ENCODE measurements around the gene SCML1. TPM values are rescaled to one million over a fixed set of nuclear protein-coding genes. Genes with fewer than 3 reads are reported as not detected.

Gene SCML1
- total and polyA plus RNA-seq, 2 donors (not counting 3 experiments of a cell fraction or from before 2014, with no cell fraction given) = 8.8 to 12.4 TPM

GRCh38 chrX:17736478-17736855, 826 bp upstream of the SCML1 start:
- no peak for DNase-seq (ENCODE audit: low read depth, low spot score)
- H3K9me1 ChIP-seq (replicated peaks; ENCODE audit: control insufficient read depth, extremely low read depth, insufficient read depth, low read length) = no peaks in the 10 kb centered on the region
- peak overlapping the region in 2 of 3 experiments; percentile 16 to 38 for H3K4me3 ChIP-seq (replicated peaks in 1 of 3; ENCODE audit: insufficient read depth in 1 of 3, low read depth in 1 of 3, low read length in 3 of 3)
- dilution Hi-C loops (cut with MboI; ENCODE audit: extremely low pct_ligation_motif_present, low sequenced_read_pairs) (no loop called here), intact Hi-C loops (cut with micrococcal nuclease) (loop anchor here (2.0 to 10.0 kb wide), 4 partner anchors 142 to 1882 kb away; partner anchors contain the start of genes AP1S2, PDHA1 and PHKA2)
- FAIRE-seq = no peak
- H3K4me1 ChIP-seq (ENCODE audit: control insufficient read depth, extremely low read depth, insufficient read depth, low read length) = no peaks in the 10 kb centered on the region
- H3K9me3 ChIP-seq (replicated peaks; ENCODE audit: control insufficient read depth, insufficient read depth, low read length) = no peaks in the 10 kb centered on the region
- ChIA-PET CTCF (no interaction called here), POLR2A (interaction anchor here (0.6 kb wide), 1 partner anchor 958 kb away, joined by 9 read pairs; no protein-coding TSS in a partner anchor)
- no peaks in the 10 kb centered on the region for H3K36me3 ChIP-seq (ENCODE audit: control insufficient read depth in 2 of 2, extremely low read depth in 1 of 2, insufficient read depth in 2 of 2, low read length in 2 of 2)
- H3K27ac ChIP-seq (ENCODE audit: insufficient read depth, low read depth, low read length) = peak overlapping the region; percentile 60
- BruUV-seq (replicated peaks) = TSS peak; percentile 45
- no peaks in the 10 kb centered on the region for H3K27me3 ChIP-seq (ENCODE audit: control insufficient read depth in 2 of 2, insufficient read depth in 2 of 2, low read length in 2 of 2)
- no peak for TF ChIP-seq EZH2 (IDR thresholded peaks at IDR 0.05; ENCODE audit: borderline replicate concordance, low read depth, low read length, severe bottlenecking)
- no peak for TF ChIP-seq CTCF (IDR thresholded peaks at IDR 0.05; ENCODE audit: extremely low read depth in 1 of 2, insufficient read depth in 1 of 2, low read depth in 1 of 2, low read length in 2 of 2)
- no peak for TF ChIP-seq JUN (IDR thresholded peaks at IDR 0.05; ENCODE audit: borderline replicate concordance, insufficient read depth, insufficient read length, low read depth)
- TF ChIP-seq MAX (IDR thresholded peaks at IDR 0.05; ENCODE audit: insufficient read depth, insufficient read length) = no peak
- TF ChIP-seq POLR2A (IDR thresholded peaks at IDR 0.05; ENCODE audit: low read depth, low read length) = no peak
- TF ChIP-seq FOS (IDR thresholded peaks at IDR 0.05; ENCODE audit: borderline replicate concordance, insufficient read depth, low read length) = no peak
- no peak for TF ChIP-seq GATA2 (IDR thresholded peaks at IDR 0.05; ENCODE audit: insufficient read depth, insufficient read length, low read depth, low read length)
- no peak for TF ChIP-seq MYC (IDR thresholded peaks at IDR 0.05; ENCODE audit: low read depth, low read length)
- TF ChIP-seq POLR2AphosphoS5 (IDR thresholded peaks at IDR 0.05; ENCODE audit: insufficient read depth, low read depth, low read length) = no peak
- H3K4me2 ChIP-seq (ENCODE audit: insufficient read depth, low read length) = peak overlapping the region; percentile 57
- H3K79me2 ChIP-seq (ENCODE audit: control insufficient read depth, insufficient read depth, low read length) = peaks cover 18% of the 10 kb centered on the region
- no peaks in the 10 kb centered on the region for H4K20me1 ChIP-seq (replicated peaks; ENCODE audit: control insufficient read depth, extremely low read depth, insufficient read depth, low read length)
- peak overlapping the region; percentile 27 for H3K9ac ChIP-seq (replicated peaks; ENCODE audit: extremely low read depth, insufficient read depth, low read length)
- H2AFZ ChIP-seq (ENCODE audit: low read depth, low read length) = peak overlapping the region; percentile 40

Measured in endothelial cell of umbilical vein (primary cell).